Fibroblast of peridontal ligament (primary cell): Measurements from ENCODE around the gene OR4D11.
"Not testable (repeated sequence)": the region's sequence is repeated elsewhere in the genome, so short reads cannot be mapped to it uniquely, and the experiment has no call there.

Experiments
- DNase-seq: peaks from one replicate; pipeline ENCODE4 v3.0.0-alpha.2; 2010; ENCODE audit errors: extremely low read depth

The OR4D11 gene

DNA sequence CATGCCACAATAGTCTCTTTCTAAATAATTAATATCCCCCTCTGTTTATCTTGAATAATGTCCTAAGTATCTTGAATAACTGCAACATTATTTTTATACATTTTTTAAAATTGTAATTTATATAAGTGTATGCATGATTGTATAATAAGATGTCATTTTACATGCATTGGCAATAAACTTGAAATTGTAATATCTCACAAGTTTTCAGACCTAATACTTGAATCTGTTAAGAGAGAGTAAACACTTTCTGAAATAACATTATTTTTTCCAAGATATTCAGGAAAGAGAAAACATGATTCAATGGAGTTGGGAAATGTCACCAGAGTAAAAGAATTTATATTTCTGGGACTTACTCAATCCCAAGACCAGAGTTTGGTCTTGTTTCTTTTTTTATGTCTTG is at the start of gene OR4D11:
Gene OR4D11 (plus strand): TSS at position 301 of the 400 bp plus-strand sequence. CDS start 0 bp downstream, at position 301.
- no peak for DNase-seq

GRCh38 chr11:59456661-59457060 is 46.7 kb upstream of the OR4D11 start, which contains the start of gene OR4D6:
Gene OR4D6 (plus strand): TSS chr11:59456961. CDS start chr11:59456961, 0 bp downstream.
- no peak for DNase-seq

DNA sequence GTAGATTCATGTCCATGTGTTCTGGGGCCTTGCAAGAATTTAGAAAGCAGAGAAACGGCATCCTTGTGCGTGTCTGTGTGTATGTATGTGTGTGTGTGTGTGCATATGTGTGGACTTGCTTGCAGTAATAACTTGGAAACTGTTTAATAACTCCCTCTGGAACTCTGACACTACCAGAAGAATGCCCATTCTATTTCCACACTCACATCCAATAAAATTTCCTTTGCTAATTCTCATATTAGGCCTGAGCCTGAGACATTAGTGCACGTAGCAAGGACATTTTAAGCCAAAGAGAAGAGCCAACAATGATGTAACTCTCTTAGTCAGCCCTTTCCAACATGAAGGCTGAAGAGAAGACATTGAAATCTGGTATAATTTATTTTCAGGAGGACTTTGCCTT is 43.5 kb upstream of the OR4D11 start:
- DNase-seq, result no peak

DNA sequence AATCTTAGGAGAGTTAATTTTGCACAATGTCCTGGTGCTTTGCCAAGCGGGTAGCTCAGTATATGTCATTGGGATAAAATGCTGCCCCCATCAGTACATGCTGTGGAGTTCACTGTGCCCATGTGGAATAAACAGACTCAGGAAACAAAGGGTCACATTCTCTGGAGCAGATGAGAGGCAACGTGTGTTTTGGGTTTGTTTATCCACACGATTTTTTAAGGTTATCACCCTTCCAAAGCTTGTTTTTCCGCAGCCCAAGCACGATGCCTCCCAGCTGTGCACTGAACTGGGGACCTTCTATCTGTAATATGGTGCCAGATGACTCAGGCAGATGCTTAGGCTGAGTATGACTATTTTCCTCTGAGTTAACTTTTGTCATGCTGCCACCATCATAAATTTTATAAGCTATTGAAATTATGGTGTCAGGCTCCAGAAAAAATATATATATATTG is 40.2 kb upstream of the OR4D11 start:
- DNase-seq, result no peak

GRCh38 chr11:59473015-59473414 is 30.4 kb upstream of the OR4D11 start, which contains the start of gene OR4D10:
Gene OR4D10 (plus strand): TSS chr11:59473315. CDS start chr11:59477430, 4,115 bp downstream.
- no peak for DNase-seq

DNA sequence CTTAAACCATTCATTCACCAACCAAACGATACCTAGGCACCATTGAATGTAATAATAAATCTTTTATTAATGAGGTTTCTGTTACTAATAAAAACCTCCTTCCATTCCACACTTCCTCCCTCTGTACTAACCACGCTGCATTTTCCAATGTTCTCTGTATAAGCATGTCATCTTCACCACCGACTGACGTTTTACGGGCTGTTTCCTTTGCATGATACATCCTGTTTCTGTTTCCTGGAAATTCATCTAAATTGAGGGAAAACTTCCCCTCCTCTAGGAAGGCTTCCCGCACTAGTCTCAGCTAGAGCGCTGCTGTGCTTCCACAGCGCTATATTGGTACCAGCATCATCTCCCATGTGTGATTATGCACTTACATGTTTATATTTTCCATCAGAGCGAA is 28.2 kb upstream of the OR4D11 start:
- DNase-seq, result no peak

- no peak for DNase-seq
These were observed 23.5 kb upstream of the OR4D11 start for GRCh38 chr11:59479906-59480305.

DNA sequence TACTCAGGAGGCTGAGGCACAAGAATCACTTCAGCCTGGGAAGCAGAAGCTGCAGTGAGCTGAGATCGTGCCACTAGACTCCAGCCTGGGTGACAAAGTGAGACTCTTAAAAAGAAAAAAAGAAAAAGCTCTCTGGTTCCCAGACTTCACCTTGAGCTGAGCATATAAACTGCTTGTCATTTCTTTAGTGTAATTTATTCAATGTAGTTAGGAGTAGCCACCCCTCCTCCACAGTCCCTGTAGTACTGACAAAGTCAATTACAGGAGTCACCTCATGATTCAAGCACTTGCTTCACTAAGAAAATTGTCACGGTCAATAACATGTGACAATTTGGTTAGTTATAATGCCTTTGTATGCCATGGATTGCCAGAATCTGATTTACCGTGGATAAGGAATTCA is 23.0 kb upstream of the OR4D11 start:
- DNase-seq, result no peak

- no peak for DNase-seq
These were observed 1.4 kb upstream of the OR4D11 start for GRCh38 chr11:59501931-59502330.

- no peak for DNase-seq
These were observed 7.7 kb downstream of the OR4D11 start, which contains the start of gene OR4D9 for GRCh38 chr11:59510941-59511589. Gene OR4D9 (plus strand): TSS chr11:59511539. CDS start chr11:59514913, 3,374 bp downstream.

DNA sequence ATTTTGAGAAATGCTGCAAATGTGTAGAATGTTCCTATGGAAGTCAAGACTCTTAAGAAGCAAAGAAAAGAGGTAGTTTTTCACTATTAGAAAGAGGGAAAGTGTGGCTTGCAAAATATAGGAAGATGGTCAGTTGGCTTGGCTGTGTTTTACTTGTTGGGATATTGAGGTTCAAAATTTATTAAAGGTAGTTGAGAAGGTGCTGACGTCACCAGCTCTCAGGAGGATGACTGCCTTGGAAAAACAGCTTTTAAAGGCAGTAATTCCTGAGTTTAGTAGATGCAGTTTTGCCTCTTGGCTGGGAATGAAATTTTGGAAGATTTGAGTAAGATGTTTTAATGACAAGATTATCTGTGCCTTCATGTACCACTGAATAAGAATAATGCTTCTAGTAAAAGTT is 8.3 kb downstream of the OR4D11 start:
- DNase-seq, result no peak

DNA sequence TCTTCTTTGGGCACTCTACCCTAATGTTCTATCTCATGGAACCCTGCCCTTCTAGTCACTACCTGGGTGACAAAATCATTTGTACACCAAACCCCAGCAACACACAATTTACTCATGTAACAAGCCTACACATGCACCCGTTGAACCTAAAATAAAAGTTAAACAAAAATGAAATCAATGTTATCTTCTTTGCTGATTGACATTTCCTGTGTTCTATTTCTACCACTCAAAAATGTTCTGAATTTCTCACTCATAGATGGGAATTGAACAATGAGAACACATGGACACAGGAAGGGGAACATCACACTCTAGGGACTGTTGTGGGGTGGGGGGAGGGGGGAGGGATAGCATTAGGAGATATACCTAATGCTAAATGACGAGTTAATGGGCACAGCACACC is 16.8 kb downstream of the OR4D11 start:
- DNase-seq, result not testable (repeated sequence)

DNA sequence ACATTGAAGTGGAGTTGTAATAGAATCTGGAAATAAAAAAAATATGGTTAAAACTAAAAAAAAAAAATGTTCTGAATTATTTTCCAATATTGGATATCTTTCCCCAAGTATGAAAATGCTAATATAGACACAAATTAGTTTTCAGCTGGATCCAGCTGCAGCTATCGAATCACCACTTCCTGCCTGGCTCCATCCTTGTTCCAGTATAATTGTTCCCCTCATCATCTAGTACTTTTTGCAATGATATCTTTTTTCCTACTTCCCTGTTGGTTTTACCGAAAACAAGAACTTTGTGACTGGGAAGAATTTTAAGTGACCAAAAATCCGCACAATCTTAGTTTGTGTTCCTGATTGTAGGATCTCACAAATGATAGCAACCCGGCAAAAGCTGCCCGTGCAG is 17.4 kb downstream of the OR4D11 start:
- DNase-seq, result no peak

- DNase-seq, result no peak
These were observed 20.2 kb downstream of the OR4D11 start for GRCh38 chr11:59523541-59523940.

- no peak for DNase-seq
These were observed 25.3 kb downstream of the OR4D11 start for GRCh38 chr11:59528711-59529110.

DNA sequence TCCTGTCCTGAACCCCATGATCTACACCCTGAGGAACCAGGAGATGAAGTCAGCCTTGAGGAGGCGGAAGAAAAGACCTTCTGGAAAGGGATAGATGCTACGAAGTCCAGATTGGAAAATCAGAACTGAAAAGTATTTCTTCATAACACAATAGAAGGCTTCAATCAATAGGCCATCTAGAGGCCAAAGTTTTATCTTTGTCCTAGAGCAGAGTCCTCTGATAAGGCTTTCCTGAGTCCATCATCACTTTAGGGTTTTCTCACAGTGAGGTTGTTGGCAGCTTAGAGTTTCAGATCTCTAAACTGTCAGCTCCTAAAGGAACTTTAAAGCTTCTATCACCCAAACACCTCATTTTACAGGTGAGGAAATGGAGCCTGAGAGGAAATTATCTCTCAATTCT is 29.2 kb downstream of the OR4D11 start:
- DNase-seq, result no peak

- no peak for DNase-seq
These were observed 31.3 kb downstream of the OR4D11 start for GRCh38 chr11:59534676-59535075.

DNA sequence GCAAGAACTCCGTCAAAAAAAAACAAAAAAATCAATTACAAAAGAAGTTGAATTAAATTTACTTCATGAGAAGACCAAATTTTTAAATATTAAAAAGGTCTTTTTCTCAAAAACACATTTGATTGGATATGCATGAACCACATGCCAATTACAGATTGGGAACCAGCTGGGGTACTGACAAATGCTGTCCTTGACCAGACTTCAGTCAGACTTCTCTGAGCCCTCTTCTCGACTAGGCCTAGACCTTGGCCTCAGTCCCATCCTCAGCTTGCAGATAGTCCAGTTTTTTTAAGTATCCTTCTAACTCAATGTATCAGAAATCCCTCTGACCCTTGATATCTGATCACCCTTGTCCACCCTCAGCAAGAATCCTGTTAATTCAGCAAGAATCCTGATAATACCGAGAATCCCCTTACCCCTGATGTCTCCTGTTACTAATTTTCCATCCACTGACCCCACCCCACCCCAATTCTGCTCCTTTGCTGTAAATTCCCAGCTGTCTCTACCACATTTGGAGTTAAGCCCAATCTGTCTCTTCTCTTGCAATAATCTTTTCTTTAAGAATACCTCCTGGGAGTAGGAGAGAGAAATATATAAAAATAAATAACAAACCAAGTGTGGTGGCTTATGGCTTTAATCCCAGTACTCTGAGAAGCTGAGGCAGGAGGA is 38.9 kb downstream of the OR4D11 start:
- no peak for DNase-seq

- not testable (repeated sequence) for DNase-seq
These were observed 40.3 kb downstream of the OR4D11 start for GRCh38 chr11:59543713-59544112.

GRCh38 chr11:59544869-59545178 is 41.4 kb downstream of the OR4D11 start:
- DNase-seq, result no peak

DNA sequence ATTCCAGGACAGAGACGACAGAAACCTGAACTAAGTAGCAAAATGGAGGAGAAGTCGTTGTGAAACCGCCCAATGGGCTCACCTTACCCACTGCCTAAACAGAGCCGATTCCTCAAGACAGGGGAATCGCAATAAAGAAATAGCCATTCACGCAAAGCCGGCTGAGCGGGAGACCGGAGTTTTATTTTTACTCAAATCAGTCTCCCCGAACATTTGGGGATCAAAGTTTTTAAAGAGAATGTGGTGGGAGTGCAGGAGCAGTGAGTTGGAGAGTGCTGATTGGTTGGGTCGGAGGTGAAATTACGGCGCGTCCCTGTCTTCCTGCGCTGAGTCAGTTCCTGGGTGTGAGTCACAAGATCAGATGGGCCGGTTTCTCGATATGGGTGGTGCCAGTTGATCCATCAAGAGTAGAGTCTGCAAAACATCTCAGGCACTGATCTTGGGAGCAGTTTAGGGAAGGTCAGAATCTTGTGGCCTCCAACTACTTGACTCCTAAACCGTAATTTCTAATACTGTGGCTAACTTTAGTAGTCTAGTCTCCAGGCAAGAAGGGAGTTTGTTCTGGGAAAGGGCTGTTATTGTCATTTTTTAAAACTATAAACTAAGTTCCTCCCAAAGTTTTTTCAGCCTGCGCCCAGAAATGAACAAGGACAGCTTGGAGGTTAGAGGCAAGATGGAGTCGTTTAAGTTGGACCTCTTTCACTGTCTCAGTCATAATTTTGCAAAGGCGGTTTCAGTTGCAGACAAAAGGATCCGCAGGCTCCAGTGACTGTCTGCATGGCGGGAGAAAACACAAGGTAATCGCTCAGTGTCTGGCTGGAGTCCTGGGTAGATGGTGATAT is 42.0 kb downstream of the OR4D11 start:
- no peak for DNase-seq

- not testable (repeated sequence) for DNase-seq
These were observed 44.4 kb downstream of the OR4D11 start for GRCh38 chr11:59547605-59548308.
